K562 (cell line): ENCODE measurements around the gene UGP2. TPM values are rescaled to one million over a fixed set of nuclear protein-coding genes. Genes with fewer than 3 reads are reported as not detected.

Source experiments
- ARID1B ChIP-seq: fragments of 450-650 bp; IDR thresholded peaks from 2 replicates; pipeline ENCODE4 v1.6.1; 2016; ENCODE audit warnings: antibody characterized with exemption, mild to moderate bottlenecking, inconsistent platforms
- GABPA ChIP-seq: fragments of 200-800 bp; sonication (Bioruptor generic); conservative IDR thresholded peaks from 2 replicates; pipeline ENCODE4 v1.6.1; 2016; ENCODE audit warnings: low read depth, missing genetic modification characterization, missing compliant biosample characterization
- HCFC1 ChIP-seq: IDR thresholded peaks from 2 replicates; pipeline ENCODE4 v1.6.1; 2012; ENCODE audit warnings: low read depth, low read length, improper control_type of control experiment
- HMG20A ChIP-seq: fragments of 450-650 bp; formaldehyde crosslinking; conservative IDR thresholded peaks from 2 replicates; pipeline ENCODE4 v1.4.0; 2020; ENCODE audit warnings: mild to moderate bottlenecking, mixed read lengths
- LEF1 ChIP-seq: fragments of 450-650 bp; IDR thresholded peaks from 2 replicates; pipeline ENCODE4 v1.6.1; 2016; ENCODE audit warnings: mild to moderate bottlenecking
- MED1 ChIP-seq: sonication (generic); formaldehyde crosslinking; IDR thresholded peaks from 2 replicates; pipeline ENCODE4 v1.8.1; 2023; ENCODE audit warnings: missing genetic modification reagents, borderline replicate concordance
- MEF2A ChIP-seq: IDR thresholded peaks from 2 replicates; pipeline ENCODE4 v1.6.1; 2011; ENCODE audit warnings: low read depth, mild to moderate bottlenecking, low read length, moderate library complexity; ENCODE audit not compliant: control insufficient read depth
- MEF2D ChIP-seq: conservative IDR thresholded peaks from 2 replicates; pipeline ENCODE4 v1.6.1; 2016; ENCODE audit warnings: low read depth, missing genetic modification characterization, missing compliant biosample characterization
- NCOR1 ChIP-seq: fragments of 450-650 bp; IDR thresholded peaks from 2 replicates; pipeline ENCODE4 v1.6.1; 2016; ENCODE audit warnings: mild to moderate bottlenecking, moderate library complexity
- NFIC ChIP-seq: fragments of 450-650 bp; IDR thresholded peaks from 2 replicates; pipeline ENCODE4 v1.6.1; 2017; ENCODE audit warnings: mild to moderate bottlenecking, inconsistent platforms
- PML ChIP-seq: IDR thresholded peaks from 2 replicates; pipeline ENCODE4 v1.6.1; 2012; ENCODE audit warnings: low read length, inconsistent platforms
- POLR2AphosphoS5 ChIP-seq: IDR thresholded peaks from 2 replicates; pipeline ENCODE4 v1.6.1; 2011; ENCODE audit warnings: mild to moderate bottlenecking, low read depth, low read length, moderate library complexity; ENCODE audit not compliant: control insufficient read depth, insufficient read depth
- SMARCA4 ChIP-seq: fragments of 450-650 bp; IDR thresholded peaks from 2 replicates; pipeline ENCODE4 v1.6.1; 2016
- SMARCC2 ChIP-seq: fragments of 450-650 bp; IDR thresholded peaks from 2 replicates; pipeline ENCODE4 v1.6.1; 2017; ENCODE audit warnings: antibody characterized with exemption, moderate library complexity, mild to moderate bottlenecking, low read depth
- SMARCE1 ChIP-seq: fragments of 450-650 bp; IDR thresholded peaks from 2 replicates; pipeline ENCODE4 v1.7.1; 2016; ENCODE audit warnings: mild to moderate bottlenecking
- TCF3 ChIP-seq: sonication (generic); formaldehyde crosslinking; IDR thresholded peaks from 2 replicates; pipeline ENCODE4 v1.4.0; 2020; ENCODE audit warnings: mild to moderate bottlenecking, missing genetic modification reagents
- TEAD4 ChIP-seq, 2 experiments: sonication (generic) in 1 of 2; formaldehyde crosslinking in 1 of 2; IDR thresholded peaks; 2 replicates each; pipeline versions ENCODE4 v1.6.1 to v1.8.0; 2012 to 2022; ENCODE audit warnings: borderline replicate concordance in 1 of 2, inconsistent platforms in 1 of 2, low read length in 1 of 2, mild to moderate bottlenecking in 1 of 2, missing genetic modification reagents in 1 of 2
- ZEB2 ChIP-seq: fragments of 450-650 bp; IDR thresholded peaks from 2 replicates; pipeline ENCODE4 v1.6.1; 2016
- ZNF197 ChIP-seq: fragments of 200-800 bp; sonication (Bioruptor generic); IDR thresholded peaks from 2 replicates; pipeline ENCODE4 v1.6.1; 2016; ENCODE audit warnings: low read depth, missing genetic modification characterization, missing compliant biosample characterization
- ZNF695 ChIP-seq: fragments of 450-650 bp; formaldehyde crosslinking; IDR thresholded peaks from 2 replicates; pipeline ENCODE4 v1.4.0; 2020; ENCODE audit warnings: mild to moderate bottlenecking, moderate library complexity
- polyA plus RNA-seq, 8 experiments: library from polyadenylated mRNA; depleted of rRNA in 4 of 8; stranded (reverse) in 5 of 8; unstranded in 3 of 8; fragments of >200 nt; fragmentation: Nextera tagmentation in 2 of 8; fragmentation: Illumina TruSeq in 1 of 8; extraction: Ambion mirVana in 2 of 8; extraction: Trizol in 1 of 8; gene quantifications; 2 replicates each; pipeline versions ENCODE4 v1.2.1 to v1.2.3, GENCODE V29; 2011 to 2014; ENCODE audit warnings: inconsistent platforms in 1 of 8, missing spikeins in 1 of 8
- total RNA-seq, 7 experiments: library from RNA; depleted of rRNA in 6 of 7; stranded (reverse); fragments of >200 nt in 6 of 7; fragmentation: Illumina TruSeq in 2 of 7; extraction: Trizol in 2 of 7; gene quantifications; 2 replicates each; pipeline versions ENCODE4 v1.2.1 to v1.2.3, GENCODE V29; 2011 to 2021; ENCODE audit warnings: low replicate concordance in 1 of 7
- TF ChIP-seq, protein P1 (sequence below): fragments of 450-650 bp; formaldehyde crosslinking; IDR thresholded peaks from 2 replicates; pipeline ENCODE4 v1.4.0; 2022; ENCODE audit warnings: mild to moderate bottlenecking, moderate library complexity
- TF ChIP-seq, protein P2 (sequence below): sonication (generic); formaldehyde crosslinking; IDR thresholded peaks from 2 replicates; pipeline ENCODE4 v1.8.1; 2023; ENCODE audit warnings: mild to moderate bottlenecking, missing genetic modification reagents, moderate library complexity
- TF ChIP-seq, protein P3 (sequence below): fragments of 450-650 bp; formaldehyde crosslinking; IDR thresholded peaks from 2 replicates; pipeline ENCODE4 v1.4.0; 2022; ENCODE audit warnings: missing genetic modification characterization
- TF ChIP-seq, protein P4 (sequence below), 2 experiments: IDR thresholded peaks in 1 of 2; conservative IDR thresholded peaks in 1 of 2; 2 replicates each; pipeline ENCODE4 v1.6.1; 2016; ENCODE audit warnings: low read depth in 2 of 2, mild to moderate bottlenecking in 1 of 2, missing compliant biosample characterization in 1 of 2, missing genetic modification characterization in 1 of 2, moderate library complexity in 1 of 2

UGP2 gene
- total and polyA plus RNA-seq, 9 of the 15 experiments (the other 6 are each of a cell fraction or from before 2014, with no cell fraction given) = 25.2 to 69.3 (median 58.9) TPM

DNA sequence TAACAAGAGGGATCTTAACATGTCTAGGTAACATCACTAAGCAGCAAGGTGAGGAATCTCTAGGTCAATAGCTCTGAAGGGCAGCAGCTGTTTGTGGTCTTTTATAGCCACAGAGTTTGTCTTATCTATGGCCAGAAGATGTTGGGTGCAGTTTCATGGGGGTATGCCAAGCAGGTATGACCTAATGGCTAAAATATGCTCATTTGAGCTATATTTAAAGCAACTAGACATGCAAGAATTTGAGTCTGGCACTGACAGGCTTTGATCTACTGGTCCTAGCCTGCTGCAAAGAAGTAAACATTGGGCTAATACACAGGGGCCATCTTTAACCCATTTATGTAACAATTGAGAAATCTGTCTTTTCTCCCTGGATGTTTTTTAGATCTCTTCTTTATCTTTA is 13.9 kb upstream of the UGP2 start (continued):
- TF ChIP-seq, protein P1, sequence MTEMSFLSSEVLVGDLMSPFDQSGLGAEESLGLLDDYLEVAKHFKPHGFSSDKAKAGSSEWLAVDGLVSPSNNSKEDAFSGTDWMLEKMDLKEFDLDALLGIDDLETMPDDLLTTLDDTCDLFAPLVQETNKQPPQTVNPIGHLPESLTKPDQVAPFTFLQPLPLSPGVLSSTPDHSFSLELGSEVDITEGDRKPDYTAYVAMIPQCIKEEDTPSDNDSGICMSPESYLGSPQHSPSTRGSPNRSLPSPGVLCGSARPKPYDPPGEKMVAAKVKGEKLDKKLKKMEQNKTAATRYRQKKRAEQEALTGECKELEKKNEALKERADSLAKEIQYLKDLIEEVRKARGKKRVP = no peak
- TF ChIP-seq MEF2A (peak; percentile 60; the same call in 1 of the 2 replicates), PML (peak; percentile 40; the same call in 1 of the 2 replicates), ARID1B (peak; percentile 68; the same call in 1 of the 2 replicates), ZNF695 (no peak), NFIC (peak; percentile 26; the same call in 1 of the 2 replicates), SMARCC2 (no peak), TCF3 (CRISPR knock-in tag) (peak; percentile 53), GABPA (tag) (no peak), MEF2D (peak; percentile 91), ZEB2 (0 out of 2 replicates have a peak, but pooled peaks have one; percentile 39), ZNF197 (no peak), MED1 (CRISPR knock-in tag) (no peak), HCFC1 (no peak), HMG20A (CRISPR knock-in tag) (no peak), TEAD4 (IDR thresholded peaks at IDR 0.05; ENCODE audit: low read length) (peak; percentile 85), TEAD4 (CRISPR knock-in tag; IDR thresholded peaks at IDR 0.05; ENCODE audit: borderline replicate concordance) (no peak), SMARCE1 (peak; percentile 19; the same call in 1 of the 2 replicates), NCOR1 (peak; percentile 59), POLR2AphosphoS5 (peak; percentile 61; the same call in 1 of the 2 replicates), LEF1 (peak; percentile 62; the same call in 1 of the 2 replicates), SMARCA4 (peak; percentile 50; the same call in 1 of the 2 replicates)
- TF ChIP-seq, protein P2, sequence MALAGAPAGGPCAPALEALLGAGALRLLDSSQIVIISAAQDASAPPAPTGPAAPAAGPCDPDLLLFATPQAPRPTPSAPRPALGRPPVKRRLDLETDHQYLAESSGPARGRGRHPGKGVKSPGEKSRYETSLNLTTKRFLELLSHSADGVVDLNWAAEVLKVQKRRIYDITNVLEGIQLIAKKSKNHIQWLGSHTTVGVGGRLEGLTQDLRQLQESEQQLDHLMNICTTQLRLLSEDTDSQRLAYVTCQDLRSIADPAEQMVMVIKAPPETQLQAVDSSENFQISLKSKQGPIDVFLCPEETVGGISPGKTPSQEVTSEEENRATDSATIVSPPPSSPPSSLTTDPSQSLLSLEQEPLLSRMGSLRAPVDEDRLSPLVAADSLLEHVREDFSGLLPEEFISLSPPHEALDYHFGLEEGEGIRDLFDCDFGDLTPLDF (CRISPR knock-in tag) = no peak
- TF ChIP-seq, protein P3, sequence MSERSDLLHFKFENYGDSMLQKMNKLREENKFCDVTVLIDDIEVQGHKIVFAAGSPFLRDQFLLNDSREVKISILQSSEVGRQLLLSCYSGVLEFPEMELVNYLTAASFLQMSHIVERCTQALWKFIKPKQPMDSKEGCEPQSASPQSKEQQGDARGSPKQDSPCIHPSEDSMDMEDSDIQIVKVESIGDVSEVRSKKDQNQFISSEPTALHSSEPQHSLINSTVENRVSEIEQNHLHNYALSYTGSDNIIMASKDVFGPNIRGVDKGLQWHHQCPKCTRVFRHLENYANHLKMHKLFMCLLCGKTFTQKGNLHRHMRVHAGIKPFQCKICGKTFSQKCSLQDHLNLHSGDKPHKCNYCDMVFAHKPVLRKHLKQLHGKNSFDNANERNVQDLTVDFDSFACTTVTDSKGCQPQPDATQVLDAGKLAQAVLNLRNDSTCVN (CRISPR knock-in tag) = no peak
- TF ChIP-seq, protein P4, sequence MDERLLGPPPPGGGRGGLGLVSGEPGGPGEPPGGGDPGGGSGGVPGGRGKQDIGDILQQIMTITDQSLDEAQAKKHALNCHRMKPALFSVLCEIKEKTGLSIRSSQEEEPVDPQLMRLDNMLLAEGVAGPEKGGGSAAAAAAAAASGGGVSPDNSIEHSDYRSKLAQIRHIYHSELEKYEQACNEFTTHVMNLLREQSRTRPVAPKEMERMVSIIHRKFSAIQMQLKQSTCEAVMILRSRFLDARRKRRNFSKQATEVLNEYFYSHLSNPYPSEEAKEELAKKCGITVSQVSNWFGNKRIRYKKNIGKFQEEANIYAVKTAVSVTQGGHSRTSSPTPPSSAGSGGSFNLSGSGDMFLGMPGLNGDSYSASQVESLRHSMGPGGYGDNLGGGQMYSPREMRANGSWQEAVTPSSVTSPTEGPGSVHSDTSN (CRISPR knock-in tag; IDR thresholded peaks at IDR 0.05; ENCODE audit: low read depth) = no peak
- TF ChIP-seq, protein P4 (tag; conservative IDR thresholded peaks at IDR 0.05; ENCODE audit: low read depth) = 0 out of 2 replicates have a peak, but pooled peaks have one; percentile 11
